ENCODE results near the gene GRIN1. TPM values are rescaled to one million over a fixed set of nuclear protein-coding genes. Genes with fewer than 3 reads are reported as not detected.

The GRIN1 gene
- total RNA-seq, 1 experiment from 2014 or later: 2.9 TPM

- peaks cover 13 to 17% of the 10 kb centered on the region in 2 experiments for H3K4me1 Mint-ChIP-seq
- no peak overlapping the region for H3K4me3 Mint-ChIP-seq
- Histone ChIP-seq H3K4ac (ENCODE audit: low read depth, low read length) (no peak overlapping the region), H4K20me1 (ENCODE audit: control insufficient read depth, insufficient read depth, insufficient read length) (no peaks in the 10 kb centered on the region), H3K23me2 (ENCODE audit: insufficient read length, low read depth, low read length, poor library complexity, severe bottlenecking) (peaks cover 8% of the 10 kb centered on the region), H3K4me2 (ENCODE audit: insufficient read depth, insufficient read length, low read length) (no peak overlapping the region), H3K79me2 (ENCODE audit: insufficient read depth, low read length) (peaks cover 2% of the 10 kb centered on the region; the same call in 1 of the 2 replicates), H2BK5ac (ENCODE audit: insufficient read length, low read length) (no peak overlapping the region), H4K8ac (replicated peaks; ENCODE audit: insufficient read length, low read depth, low read length) (no peak overlapping the region), H3K9me3 (ENCODE audit: control insufficient read depth, low read depth, low read length) (no peaks in the 10 kb centered on the region), H4K5ac (ENCODE audit: insufficient read length, low read depth, low read length) (no peak overlapping the region), H3K14ac (ENCODE audit: insufficient read depth, low read length) (no peak overlapping the region), H2BK12ac (ENCODE audit: insufficient read length, low read depth, low read length) (no peak overlapping the region), H2BK15ac (ENCODE audit: low read depth, low read length) (no peak overlapping the region), H2BK20ac (ENCODE audit: low read depth, low read length, poor library complexity, severe bottlenecking) (no peak overlapping the region), H2BK120ac (ENCODE audit: low read depth, low read length, poor library complexity, severe bottlenecking) (no peak overlapping the region), H3K4me1 (ENCODE audit: insufficient read depth, low read length) (peaks cover 5% of the 10 kb centered on the region; the same call in 1 of the 2 replicates), H3K23ac (ENCODE audit: insufficient read length, low read depth, low read length) (no peak overlapping the region), H3K27ac (ENCODE audit: insufficient read length, low read depth, low read length) (no peak overlapping the region), H3K27me3 (ENCODE audit: insufficient read depth, low read length) (no peaks in the 10 kb centered on the region), H3K18ac (ENCODE audit: insufficient read length, low read depth, low read length) (no peak overlapping the region), H4K91ac (ENCODE audit: insufficient read length, low read depth, low read length) (no peak overlapping the region), H2AFZ (ENCODE audit: low read length) (no peak overlapping the region), H3K56ac (ENCODE audit: insufficient read length, low read depth, low read length) (no peak overlapping the region), H2AK5ac (ENCODE audit: insufficient read length, low read length) (no peak overlapping the region), H3T11ph (ENCODE audit: low read length) (no peak overlapping the region), H3K9ac (ENCODE audit: extremely low read depth, insufficient read length, low read length) (no peak overlapping the region), H3K79me1 (ENCODE audit: insufficient read depth, low read depth, low read length, poor library complexity, severe bottlenecking) (peaks cover under 1% of the 10 kb centered on the region)
- no CpG with 5 or more reads among the region's 2 CpGs for WGBS (ENCODE audit: extremely low coverage, insufficient read length, low lambda C conversion rate)
- TF ChIP-seq CTCF (conservative IDR thresholded peaks at IDR 0.05): no peak
- no peak overlapping the region for H3K27ac Mint-ChIP-seq
- no peaks in the 10 kb centered on the region for H3K9me3 Mint-ChIP-seq
- no peaks in the 10 kb centered on the region for H3K27me3 Mint-ChIP-seq (ENCODE audit: low read depth)
- no peak for DNase-seq
- peaks cover 5 to 15% (median 12%) of the 10 kb centered on the region in 3 experiments; a peak in 5 of 7 replicates for H3K36me3 Mint-ChIP-seq (ENCODE audit: insufficient read depth in 1 of 3, low read depth in 3 of 3)
These were observed 53.9 kb downstream of the GRIN1 start for GRCh38 chr9:137192859-137193258.

Data from H9 (cell line).